Stomach (tissue), 9 donors: ENCODE results near the gene RHEX. TPM values are rescaled to one million over a fixed set of nuclear protein-coding genes. Genes with fewer than 3 reads are reported as not detected.

ENCODE experiments used
- DNase-seq, 2 donors: peaks; one replicate each; pipeline versions ENCODE4 v3.0.0 to v3.0.0-alpha.2; 2013 to 2019
- H3K27ac ChIP-seq, 5 donors: fragments of 200-600 bp in 4 of 5; sonication (generic) in 4 of 5; one replicate each; pipeline ENCODE4 v1.5.1; 2013 to 2019; ENCODE audit warnings: mild to moderate bottlenecking in 1 of 5, moderate library complexity in 1 of 5
- H3K27me3 ChIP-seq, 3 donors: fragments of 200-600 bp; sonication (generic); one replicate each; pipeline ENCODE4 v1.5.1; 2017 to 2019; ENCODE audit warnings: mixed run types in 1 of 3
- H3K36me3 ChIP-seq, 4 donors: fragments of 200-600 bp; sonication (generic); 1 replicate in 3 of 4; 2 replicates in 1 of 4; pipeline ENCODE4 v1.5.1; 2016 to 2019
- H3K4me1 ChIP-seq, 4 donors: fragments of 200-600 bp; sonication (generic); one replicate each; pipeline ENCODE4 v1.5.1; 2016 to 2019
- H3K4me3 ChIP-seq, 4 donors: fragments of 200-600 bp; sonication (generic) in 3 of 4; one replicate each; pipeline ENCODE4 v1.5.1; 2016 to 2019; ENCODE audit warnings: mild to moderate bottlenecking in 1 of 4
- H3K9me3 ChIP-seq, 4 donors: fragments of 200-600 bp; sonication (generic); one replicate each; pipeline ENCODE4 v1.5.1; 2016 to 2019
- CTCF ChIP-seq, 7 experiments: fragments of 450-650 bp in 4 of 7; fragments of 200-600 bp in 3 of 7; sonication (generic) in 3 of 7; IDR thresholded peaks; one replicate each; pipeline ENCODE4 v1.5.1; 2016 to 2019; ENCODE audit warnings: antibody characterized with exemption in 7 of 7, control low read depth in 2 of 7, mild to moderate bottlenecking in 1 of 7
- EP300 ChIP-seq: sonication (generic); formaldehyde crosslinking; IDR thresholded peaks from one replicate; pipeline ENCODE4 v1.6.1; 2017; ENCODE audit warnings: antibody characterized with exemption
- POLR2A ChIP-seq, 4 donors: fragments of 450-650 bp; IDR thresholded peaks; one replicate each; pipeline ENCODE4 v1.6.1; 2016; ENCODE audit warnings: antibody characterized with exemption in 4 of 4, control low read depth in 2 of 4, mild to moderate bottlenecking in 1 of 4, moderate library complexity in 1 of 4
- POLR2AphosphoS5 ChIP-seq, 3 donors: sonication (generic); formaldehyde crosslinking; IDR thresholded peaks; one replicate each; pipeline ENCODE4 v1.6.1; 2016; ENCODE audit warnings: antibody characterized with exemption in 3 of 3
- WGBS, 5 donors: extraction: QIAGEN DNeasy Blood & Tissue Kit in 3 of 5; methylation state at CpG; one replicate each; pipeline versions ENCODE4 v1.1.5 to v1.1.7; 2013 to 2018; 5-methylcytosine and 5-hydroxymethylcytosine counted together
- intact Hi-C: fragments of 100-400 bp; cut with DNase I; formaldehyde crosslinking; loops from one replicate; pipeline ENCODE4 v1.15.1; 2023; ENCODE audit warnings: low total_unique reads
- polyA plus RNA-seq, 3 donors: library from polyadenylated mRNA; stranded (reverse); fragments of 200-250 nt; gene quantifications; one replicate each; pipeline ENCODE4 v1.2.3, GENCODE V29; 2013
- total RNA-seq, 5 donors: library from RNA; depleted of rRNA; stranded (reverse); fragments of >200 nt; gene quantifications; one replicate each; pipeline versions ENCODE4 v1.1.0 to v1.2.3, GENCODE V29; 2014 to 2016
- donor health status: healthy with polysubstance abuse.
- donor health status: Bipolar disorder and iron deficiency.
- donor health status: healthy.

RHEX gene
- total and polyA plus RNA-seq, 8 donors: 0.83 to 10.5 (median 1.6) TPM; not detected in 2

- H3K4me3 ChIP-seq: no peak overlapping the region
- TF ChIP-seq POLR2AphosphoS5 (IDR thresholded peaks at IDR 0.05) (no peak), CTCF (IDR thresholded peaks at IDR 0.05) (no peak), EP300 (no peak), POLR2A (IDR thresholded peaks at IDR 0.05) (no peak)
- no peaks in the 10 kb centered on the region for H3K27me3 ChIP-seq
- H3K36me3 ChIP-seq: no peaks in the 10 kb centered on the region
- no peaks in the 10 kb centered on the region for H3K9me3 ChIP-seq
- intact Hi-C loops: loop anchor here (10.0 kb wide), 1 partner anchor 185 kb away; no protein-coding TSS in a partner anchor
- peaks cover 6 to 21% (median 12%) of the 10 kb centered on the region in 4 donors for H3K4me1 ChIP-seq
- 75 to 97% (median 92%) methylated on average over 4 of the region's 4 CpGs for WGBS, 5 donors
- H3K27ac ChIP-seq: no peak overlapping the region
- DNase-seq: no peak
These were observed 56.7 kb downstream of the RHEX start for GRCh38 chr1:206109718-206110117.

GRCh38 chr1:206110161-206110560, 57.2 kb downstream of the RHEX start:
- no peaks in the 10 kb centered on the region for H3K36me3 ChIP-seq
- TF ChIP-seq CTCF (IDR thresholded peaks at IDR 0.05) (no peak), POLR2A (IDR thresholded peaks at IDR 0.05) (no peak), POLR2AphosphoS5 (IDR thresholded peaks at IDR 0.05) (no peak), EP300 (no peak)
- H3K4me1 ChIP-seq: peaks cover 6 to 21% (median 12%) of the 10 kb centered on the region in 4 donors
- DNase-seq: no peak
- H3K4me3 ChIP-seq: no peak overlapping the region
- H3K9me3 ChIP-seq: no peaks in the 10 kb centered on the region
- H3K27ac ChIP-seq: no peak overlapping the region
- 87 to 98% (median 94%) methylated on average over 7 to 15 of the region's 15 CpGs for WGBS, 5 donors
- intact Hi-C loops: no loop called here
- no peaks in the 10 kb centered on the region for H3K27me3 ChIP-seq

- H3K9me3 ChIP-seq: no peaks in the 10 kb centered on the region
- DNase-seq: no peak
- H3K36me3 ChIP-seq: no peaks in the 10 kb centered on the region
- no peaks in the 10 kb centered on the region for H3K27me3 ChIP-seq
- no peak overlapping the region for H3K4me3 ChIP-seq
- H3K27ac ChIP-seq: no peak overlapping the region
- H3K4me1 ChIP-seq: peaks cover 6 to 21% (median 12%) of the 10 kb centered on the region in 4 donors
- WGBS, 5 donors: 89 to 97% (median 94%) methylated on average over 3 of the region's 3 CpGs
- intact Hi-C loops: no loop called here
- TF ChIP-seq POLR2A (IDR thresholded peaks at IDR 0.05): no peak
- no peak for TF ChIP-seq EP300
- no peak for TF ChIP-seq POLR2AphosphoS5 (IDR thresholded peaks at IDR 0.05)
- TF ChIP-seq CTCF (IDR thresholded peaks at IDR 0.05): no peak
These were observed 57.8 kb downstream of the RHEX start for GRCh38 chr1:206110820-206111219.

GRCh38 chr1:206111271-206111927, 58.4 kb downstream of the RHEX start:
- DNase-seq: no peak
- 82 to 90% (median 88%) methylated on average over 6 of the region's 6 CpGs for WGBS, 5 donors
- no peak overlapping the region for H3K27ac ChIP-seq
- H3K4me3 ChIP-seq: no peak overlapping the region
- peaks cover 0 to 4% (median 0%) of the 10 kb centered on the region in 3 donors for H3K27me3 ChIP-seq
- no peak for TF ChIP-seq CTCF (IDR thresholded peaks at IDR 0.05)
- TF ChIP-seq POLR2A (IDR thresholded peaks at IDR 0.05): no peak
- no peak for TF ChIP-seq POLR2AphosphoS5 (IDR thresholded peaks at IDR 0.05)
- no peak for TF ChIP-seq EP300
- H3K36me3 ChIP-seq: no peaks in the 10 kb centered on the region
- no peaks in the 10 kb centered on the region for H3K9me3 ChIP-seq
- intact Hi-C loops: no loop called here
- H3K4me1 ChIP-seq: peaks cover 6 to 19% (median 10%) of the 10 kb centered on the region in 4 donors
